HG03521 (cell line): ENCODE measurements around the gene PARL.

ENCODE experiments used
- ATAC-seq: cut with Tn5 transposase; IDR thresholded peaks from one replicate; pipeline ENCODE4 v1.9.1; 2021; ENCODE audit warnings: mild to moderate bottlenecking, moderate library complexity; ENCODE audit not compliant: unreplicated experiment

The PARL gene

DNA sequence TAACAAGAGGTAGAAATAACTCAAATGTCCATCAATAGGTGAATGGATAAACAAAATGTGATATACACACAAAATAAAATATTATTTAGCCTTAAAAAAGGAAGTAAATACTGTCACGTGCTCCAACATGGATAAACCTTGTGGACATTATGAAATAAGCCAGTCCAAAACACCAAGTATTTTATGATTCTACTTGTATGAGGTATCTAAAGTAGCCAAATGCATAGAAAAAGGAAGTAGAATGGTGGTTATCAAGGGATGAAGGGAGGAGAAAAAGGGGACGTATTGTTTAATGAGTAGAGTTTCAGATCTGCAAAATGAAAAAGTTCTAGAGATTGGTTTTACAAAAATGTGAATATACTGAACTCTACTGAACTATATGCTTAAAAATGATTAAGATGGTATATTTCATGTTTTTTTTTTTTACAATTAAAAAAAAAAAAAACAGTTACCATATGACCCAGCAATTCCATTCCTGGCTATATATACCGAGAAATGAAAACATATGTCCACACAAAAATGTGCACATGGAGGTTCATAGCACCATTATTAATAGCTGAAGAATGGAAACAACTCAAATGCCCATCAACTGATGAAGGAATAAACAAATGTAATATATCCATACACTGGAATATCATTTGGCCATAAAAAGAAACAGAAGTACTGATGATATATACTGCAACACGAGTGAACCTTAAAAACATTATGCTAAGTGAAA, 30.2 kb downstream of the PARL start:
- no peak for ATAC-seq

DNA sequence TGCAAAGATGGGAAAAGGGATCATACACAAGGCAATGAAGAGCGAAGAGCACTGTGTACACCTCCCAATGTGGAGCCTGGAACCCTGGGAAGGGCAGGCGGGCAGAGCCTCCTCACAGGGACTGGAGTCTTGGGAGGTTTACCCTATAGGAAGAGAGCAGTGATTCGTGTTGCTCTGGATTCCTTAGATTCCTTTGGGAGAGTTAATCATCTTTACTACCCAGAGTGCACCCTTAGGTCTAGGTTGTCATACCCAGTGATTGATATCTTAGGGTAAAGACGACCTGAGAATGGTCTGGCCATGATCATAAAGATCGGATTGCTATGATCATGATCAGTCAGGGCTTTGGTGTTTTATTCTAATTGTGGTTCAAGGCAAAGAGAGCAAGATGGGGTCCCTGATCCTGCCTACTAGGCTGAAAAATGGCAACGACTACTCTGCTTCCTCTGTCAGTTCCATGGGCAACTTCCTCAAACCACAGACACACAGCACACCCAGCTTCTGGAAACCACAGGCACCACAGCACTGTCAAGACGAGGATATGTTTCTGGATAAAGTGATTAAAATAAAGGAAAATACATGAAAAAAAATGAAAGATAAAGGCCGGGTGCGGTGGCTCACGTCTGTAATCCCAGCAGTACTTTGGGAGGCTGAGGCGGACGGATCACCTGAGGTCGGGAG, 38.9 kb downstream of the PARL start:
- ATAC-seq, result no peak

DNA sequence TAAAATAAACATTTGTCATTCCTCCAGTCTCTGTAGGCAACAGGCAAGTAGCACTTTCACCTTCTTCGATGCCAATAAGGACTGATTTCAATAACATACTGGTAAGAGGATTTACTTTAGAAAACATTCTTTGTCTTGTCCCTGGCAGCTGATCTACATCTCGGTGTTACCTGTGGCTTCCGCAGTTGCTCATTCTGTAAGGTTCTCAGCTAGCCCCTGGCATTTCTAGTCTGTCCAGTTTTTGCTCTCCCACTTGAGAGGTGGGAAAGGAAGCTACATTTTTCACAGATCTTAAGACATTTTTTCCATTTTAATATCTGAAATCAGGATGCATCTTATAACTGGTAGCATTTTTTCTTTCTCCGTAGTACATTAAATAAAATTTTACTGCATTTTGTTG, 39.6 kb downstream of the PARL start:
- no peak for ATAC-seq

DNA sequence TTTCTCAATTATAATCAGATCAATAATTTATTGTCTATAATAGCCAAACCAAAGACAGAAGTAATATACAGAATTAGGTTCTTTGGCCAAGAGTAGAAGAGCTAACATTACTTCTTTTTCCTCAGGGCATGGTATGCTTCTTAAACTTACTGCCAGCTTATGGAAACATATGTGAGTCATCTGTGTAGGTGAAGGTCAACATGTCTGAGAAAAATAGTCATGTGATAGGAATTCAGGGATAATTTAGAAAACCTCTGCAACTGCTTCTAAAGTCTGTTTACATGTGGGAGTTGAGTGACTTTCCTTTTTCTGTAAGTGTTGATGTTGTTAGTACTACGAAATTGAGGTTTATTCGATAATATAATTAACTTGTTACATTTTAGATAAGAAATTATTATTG, 40.1 kb downstream of the PARL start:
- ATAC-seq, result no peak

DNA sequence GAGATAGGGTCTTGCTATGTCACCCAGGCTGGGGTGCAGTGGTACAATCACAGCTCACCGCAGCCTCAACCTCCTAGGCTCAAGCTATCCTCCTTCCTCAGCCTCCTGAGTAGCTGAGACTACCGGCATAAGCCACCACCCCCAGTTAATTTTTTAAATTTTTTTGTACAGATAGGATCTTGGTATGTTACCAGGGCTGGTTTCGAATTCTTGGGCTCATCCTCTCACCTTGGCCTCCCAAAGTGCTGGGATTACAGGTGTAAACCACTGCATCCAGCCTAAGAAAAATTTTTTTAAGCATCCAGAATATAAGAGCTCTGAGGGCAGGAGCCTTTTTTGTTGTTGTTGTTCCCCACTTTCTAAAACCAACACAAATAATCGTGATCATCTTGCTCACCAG, 44.9 kb downstream of the PARL start:
- no peak for ATAC-seq

DNA sequence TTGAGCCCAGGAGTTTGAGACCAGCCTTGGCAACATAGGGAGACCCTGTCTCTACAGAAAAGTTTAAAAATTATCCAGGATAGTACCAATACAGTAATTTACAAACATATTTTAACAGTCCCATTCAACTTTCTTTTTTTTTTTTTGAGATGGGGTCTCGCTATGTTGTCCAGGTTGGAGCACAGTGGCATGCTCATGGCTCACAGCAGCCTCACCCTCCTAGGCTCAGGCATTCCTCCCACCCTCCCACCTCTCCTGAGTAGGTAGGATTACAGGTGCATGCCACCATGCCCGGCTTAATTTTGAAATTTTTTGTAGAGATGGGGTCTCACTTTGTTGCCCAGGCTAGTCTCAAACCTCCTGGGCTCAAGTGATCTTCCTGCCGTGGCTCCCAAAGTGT, 46.8 kb downstream of the PARL start:
- no peak for ATAC-seq

DNA sequence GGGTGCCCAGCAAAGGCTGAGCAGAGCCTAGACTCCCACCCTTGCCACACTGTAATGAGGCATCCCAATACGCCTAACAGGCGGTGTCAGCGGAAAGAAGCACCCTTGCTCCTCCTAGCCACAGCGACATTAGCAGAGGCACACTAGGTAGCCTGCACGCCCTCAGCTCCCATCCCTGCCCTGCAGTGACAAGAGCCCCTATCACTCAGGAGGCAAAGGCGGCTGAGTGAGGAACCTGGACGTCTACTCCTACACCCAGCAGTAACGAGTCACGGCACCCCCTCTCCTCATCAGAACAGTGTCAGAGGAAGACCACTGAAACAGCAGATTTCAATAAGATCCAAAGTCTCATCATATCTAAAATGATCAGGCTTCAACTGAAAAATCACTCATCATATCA, 47.3 kb downstream of the PARL start:
- ATAC-seq, result no peak

DNA sequence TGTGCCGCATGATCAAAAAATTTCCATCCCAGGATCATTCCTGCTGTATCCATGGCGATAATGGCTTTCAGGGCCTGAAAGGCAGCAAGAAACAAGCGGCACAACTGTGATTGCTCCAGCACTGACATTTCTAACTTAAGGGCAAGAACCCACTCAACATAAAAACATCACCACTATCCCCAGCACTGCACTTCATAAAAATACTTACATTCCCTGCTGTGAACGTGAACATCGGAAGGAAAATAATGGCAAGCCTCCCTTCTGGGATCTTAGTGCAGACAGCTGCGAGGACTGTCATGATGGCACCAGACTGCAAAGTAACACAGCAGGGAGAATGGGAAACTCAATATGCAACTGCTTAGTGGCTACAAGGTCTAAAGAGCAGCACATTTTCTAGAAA, 51.2 kb downstream of the PARL start:
- ATAC-seq, result no peak

DNA sequence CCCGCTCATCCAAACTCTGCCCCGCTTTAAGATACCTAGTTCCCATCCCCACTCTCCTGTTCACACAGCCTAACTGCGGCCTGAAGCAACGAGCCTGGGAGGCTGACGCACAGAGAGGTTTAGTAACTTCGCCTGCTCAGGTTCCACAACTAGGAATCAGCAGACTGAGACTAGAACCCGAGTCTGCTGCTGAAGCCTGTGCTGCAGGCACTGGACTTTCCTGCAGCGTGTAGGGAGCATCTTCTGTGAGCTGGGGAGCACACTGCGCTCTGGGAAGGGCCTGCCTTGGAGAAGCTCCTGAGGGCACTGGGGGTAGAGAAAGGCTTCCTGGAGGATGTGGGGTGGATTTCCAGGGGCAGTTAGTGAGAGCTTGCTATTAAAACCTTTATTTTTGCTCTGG, 54.5 kb downstream of the PARL start:
- no peak for ATAC-seq

DNA sequence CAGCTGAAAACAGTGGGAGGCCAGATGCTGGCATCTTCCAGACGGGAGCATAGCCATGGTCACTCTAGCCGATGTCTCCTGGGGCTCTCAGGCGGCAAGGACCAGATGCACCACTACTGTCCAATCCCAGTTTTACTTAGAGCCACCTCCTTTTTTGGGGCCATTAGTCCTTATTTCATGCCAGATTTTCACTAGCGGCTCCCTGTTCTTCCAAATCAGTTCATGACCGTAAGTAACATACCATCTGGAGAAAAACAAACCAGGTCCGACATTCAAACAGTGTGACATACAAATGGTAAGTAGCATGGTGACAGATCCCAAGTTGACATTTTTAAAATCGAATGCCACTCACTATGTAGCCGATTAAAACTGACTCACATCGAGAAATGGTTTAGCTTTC, 55.2 kb downstream of the PARL start:
- no peak for ATAC-seq

DNA sequence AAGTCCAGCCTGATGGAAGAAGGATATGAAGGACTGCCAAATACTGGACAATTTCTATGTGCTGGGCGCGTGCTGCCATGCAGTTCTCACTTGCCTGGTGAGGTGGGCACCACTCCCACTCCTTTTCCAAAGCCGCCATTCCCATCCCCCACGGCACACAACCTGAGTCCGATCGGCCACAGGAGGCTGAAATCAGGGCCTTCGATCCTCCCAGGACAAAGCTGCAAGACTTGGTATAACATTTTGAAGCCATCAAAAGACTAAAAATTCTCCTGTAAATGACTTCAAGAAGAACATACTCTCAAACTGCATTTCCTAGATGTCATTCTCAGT, 56.2 kb downstream of the PARL start:
- no peak for ATAC-seq

DNA sequence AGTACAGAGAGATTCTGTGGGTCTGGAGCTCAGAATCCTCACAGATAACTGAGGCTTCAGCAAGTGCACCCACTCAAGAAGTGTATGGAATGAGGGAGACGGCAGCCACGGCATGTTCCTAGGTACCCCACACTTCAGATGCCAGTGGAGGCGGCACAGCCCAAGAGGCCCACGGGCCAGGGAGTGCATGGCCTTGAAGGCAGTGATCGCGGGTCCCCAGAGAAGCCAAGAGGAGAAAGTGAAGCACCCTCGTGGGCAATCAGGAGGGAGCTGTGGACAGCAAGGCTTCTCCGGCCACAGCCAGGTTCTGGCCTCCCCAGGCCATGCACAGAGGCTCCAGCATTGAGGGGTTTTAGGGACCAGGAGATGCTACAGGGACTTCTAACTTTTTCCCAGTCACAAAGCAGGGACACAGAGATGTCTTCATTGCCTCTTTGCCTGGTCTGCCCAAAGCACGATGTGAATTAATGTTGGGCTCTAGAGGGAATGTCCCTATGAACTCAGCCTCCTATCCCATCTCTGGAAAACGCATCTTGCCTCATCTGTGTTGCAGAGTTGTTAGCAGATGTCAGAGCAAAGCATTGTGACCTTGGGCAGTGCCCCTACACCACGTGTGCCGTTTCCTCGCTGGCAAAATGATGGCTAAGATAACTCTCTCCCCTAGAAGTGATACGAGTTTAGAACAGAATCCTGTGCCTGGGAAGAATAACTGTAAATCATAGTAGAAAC, 56.7 kb downstream of the PARL start:
- no peak for ATAC-seq

DNA sequence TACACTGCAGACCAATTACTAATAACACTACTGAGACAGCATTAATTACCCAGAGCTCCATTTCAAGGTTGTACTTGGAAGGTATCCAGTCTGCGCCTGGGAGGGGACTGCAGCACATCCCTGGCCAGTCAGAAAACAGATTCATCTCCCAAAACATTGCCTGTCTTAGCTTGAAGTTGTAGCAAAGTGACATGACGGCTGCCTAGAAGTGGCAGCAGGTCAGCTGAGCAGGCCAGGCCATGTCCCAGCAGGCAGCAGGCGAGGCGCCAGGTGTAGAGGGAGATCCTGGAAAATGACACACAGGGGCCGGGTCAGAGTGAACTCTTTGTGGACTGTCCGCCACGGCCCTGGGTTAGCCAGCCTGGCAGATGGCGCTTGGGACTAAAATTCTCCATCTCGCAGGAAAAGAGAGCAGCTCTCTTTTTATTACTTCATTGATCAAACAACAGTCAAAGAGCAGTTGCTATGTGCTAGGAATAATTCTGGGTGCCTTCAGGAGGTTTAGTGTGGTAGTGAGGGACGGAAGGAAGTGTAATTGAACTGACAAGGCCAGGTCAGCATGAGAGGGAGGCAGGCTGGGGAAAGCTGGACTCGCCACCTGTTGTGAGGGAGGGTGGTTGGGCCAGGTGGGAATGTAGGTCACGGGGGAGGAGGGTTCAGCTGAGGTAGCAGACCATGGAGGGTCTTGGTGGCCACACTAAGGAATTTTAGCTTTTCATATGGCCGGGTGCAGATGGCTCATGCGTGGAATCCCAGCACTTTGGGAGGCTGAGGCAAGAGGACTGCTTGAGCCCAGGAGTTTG, 58.0 kb downstream of the PARL start:
- no peak for ATAC-seq

DNA sequence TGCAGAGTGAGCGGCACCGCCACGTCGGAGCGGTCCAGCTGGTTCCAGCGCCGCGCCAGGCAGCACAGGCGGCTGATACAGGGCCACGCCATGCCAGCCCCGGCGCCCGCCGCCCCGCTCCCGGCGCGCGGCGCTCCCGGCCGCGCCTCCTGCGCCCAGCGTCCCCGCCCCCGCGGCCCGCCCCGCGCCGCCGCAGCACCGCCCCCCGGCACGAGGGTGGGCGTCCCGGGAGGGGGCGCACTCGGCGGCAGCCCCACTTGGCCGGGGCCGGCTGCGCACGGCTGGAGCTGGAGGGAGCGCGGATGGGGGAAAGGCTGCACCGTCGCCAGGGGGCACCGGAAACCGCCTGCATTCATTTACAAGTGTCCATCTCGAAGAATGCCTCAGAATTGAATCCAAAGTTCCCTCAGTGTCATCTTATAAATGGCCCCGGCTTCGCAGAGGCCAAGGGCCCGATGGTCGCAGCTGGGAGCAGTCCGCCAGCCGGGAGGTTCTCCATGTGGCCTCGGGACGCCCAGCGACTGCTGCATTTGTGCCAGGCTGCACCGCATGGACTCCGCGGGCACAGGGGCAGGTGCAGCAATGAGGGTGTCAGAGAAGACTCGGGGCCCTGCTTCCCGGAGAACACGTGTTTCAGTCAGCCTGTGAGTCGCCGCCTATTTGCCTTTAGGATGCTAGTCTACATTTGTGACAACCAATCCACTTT, 59.1 kb downstream of the PARL start, which contains the start of gene MAP6D1:
Gene MAP6D1 (minus strand): TSS at position 122 of the 706 bp plus-strand sequence. CDS start 30 bp downstream, at position 92.
- no peak for ATAC-seq

DNA sequence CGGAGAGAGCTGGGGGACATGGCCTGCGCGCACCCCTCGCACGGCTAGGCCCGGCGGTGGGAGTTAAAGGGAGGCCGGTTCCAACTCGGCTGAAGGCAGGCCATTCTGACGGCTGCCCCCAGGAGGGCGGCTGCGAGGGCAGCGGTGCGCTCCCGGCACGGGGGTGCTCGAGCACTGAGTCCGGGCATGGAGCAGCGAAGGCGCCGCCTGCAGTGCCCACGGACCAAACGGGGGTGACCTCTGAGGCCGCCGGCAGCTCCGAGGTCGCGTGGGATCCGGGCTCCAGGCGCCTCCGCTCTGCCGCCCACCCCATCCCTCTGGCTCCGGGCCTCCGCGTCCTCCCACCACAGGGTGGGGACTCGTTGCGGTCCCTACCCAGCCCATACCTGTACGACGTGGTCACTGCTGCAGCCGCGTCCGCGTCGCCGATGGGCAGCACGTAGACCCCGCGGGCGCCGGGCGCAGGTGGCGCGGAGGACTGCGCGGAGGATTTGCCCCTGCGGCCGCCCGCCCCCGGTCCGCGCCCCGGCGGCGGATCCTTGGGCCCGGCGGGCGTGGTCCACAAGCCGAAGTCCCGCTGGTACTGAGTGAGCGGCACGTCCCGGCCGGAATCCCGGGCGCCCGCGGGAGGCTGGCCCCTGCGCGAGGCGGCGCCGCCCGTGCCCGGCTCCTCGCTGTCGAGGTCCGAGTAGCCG, 59.8 kb downstream of the PARL start:
- no peak for ATAC-seq

DNA sequence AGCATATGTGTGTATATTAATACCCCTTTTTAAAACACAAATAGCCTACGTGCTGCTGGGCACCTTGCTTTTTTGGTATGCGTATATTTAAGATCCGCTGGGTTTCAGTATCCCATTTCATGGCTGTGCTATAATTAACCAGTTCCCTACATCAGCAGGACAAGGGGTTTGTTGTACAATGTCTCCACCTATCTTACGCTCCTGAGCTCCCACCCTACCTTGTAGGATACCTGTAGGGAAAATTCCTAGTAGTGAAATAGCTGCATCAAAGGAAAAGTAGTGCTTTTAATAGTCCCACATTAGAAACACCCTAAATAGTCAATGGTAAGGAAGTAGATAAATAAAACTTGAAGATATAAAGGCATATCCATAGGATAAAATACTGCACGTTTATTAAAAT, 60.7 kb downstream of the PARL start:
- no peak for ATAC-seq

DNA sequence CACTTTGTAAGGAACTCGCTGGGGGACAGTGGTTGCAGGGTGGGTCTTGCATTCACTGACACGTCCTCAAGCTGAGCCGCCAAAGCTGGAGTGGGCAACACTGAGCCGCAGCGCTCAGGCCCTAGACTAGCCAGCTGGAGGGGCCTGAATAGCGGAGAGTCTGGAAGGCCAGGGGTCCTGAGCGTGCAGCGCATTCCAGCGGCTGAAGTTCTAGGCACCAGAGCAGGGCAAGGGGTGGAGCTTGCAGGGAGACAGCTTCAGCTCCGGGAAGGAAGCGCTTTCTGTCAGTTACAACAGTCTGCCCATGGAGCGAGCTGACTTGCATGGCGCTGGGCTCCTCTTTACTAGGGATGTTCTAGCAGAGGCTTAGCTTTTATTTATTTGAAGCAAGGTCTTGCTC, 62.0 kb downstream of the PARL start:
- ATAC-seq, result no peak

DNA sequence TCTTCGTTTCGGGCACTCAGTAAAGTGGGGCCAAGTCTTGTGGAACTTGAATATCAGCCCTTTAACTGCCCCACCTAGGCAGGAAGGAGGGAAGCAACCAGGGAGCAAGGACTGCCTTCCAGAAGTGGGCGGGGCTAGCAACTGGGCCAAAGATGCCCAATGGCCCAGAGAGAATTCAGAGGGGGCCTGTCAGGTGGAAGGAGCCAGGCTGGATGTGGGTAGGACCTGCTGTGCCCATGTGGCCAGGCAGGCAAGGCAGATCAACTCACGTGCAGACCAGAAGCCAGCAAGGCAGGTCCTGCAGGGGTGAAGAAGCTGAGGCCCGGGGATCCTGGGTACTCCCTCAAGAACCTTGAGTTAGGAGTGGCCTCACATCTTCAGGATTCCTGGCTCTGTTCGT, 64.8 kb downstream of the PARL start:
- ATAC-seq, result no peak

DNA sequence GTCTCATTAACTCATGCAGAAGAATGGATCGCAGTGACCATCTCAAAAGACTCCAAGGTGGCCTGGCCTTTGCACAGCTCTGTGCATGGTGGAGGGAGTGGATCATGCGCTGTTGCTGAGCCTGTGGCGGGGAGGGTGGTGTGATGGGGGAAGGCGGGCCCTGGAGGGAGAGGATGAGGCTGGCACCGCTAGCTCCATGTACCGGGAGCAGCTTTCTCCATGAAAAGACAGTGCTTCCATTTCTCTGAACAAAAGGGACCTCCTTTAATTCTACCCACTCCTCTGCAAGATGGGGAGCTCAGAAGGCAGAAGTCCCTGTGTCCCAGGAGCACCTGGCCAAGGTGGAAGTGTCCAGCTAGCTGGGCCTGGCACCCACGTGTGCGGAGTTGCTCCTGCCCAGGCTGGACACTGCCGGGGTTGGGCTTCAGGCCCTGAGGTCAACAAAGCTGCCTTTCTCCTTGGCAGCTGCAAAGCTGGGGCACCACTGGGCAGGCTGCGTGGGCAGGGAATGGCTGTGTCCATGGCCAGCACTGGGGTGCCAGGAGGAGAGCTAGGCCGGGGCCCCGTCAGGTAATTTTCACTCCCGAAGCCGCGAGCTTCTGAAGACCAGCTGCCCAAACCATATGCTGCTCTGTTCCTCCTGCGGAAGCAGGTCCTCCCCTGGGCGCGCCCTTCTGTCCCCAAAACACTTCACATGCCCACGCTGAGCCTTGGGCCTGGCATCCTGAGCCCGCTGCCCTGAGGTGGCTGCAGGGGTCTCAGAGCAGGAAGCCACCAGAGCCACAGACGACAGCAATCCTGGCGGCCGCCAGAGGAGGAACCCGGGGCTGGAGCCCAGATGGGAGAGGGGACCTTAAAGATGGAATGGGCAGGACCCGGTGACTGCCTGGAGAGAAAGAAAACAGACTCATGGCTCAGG, 65.7 kb downstream of the PARL start:
- ATAC-seq, result no peak
